Iris pigment epithelial cell (primary cell): ENCODE results near the gene DIPK1B.

Experiments
- DNase-seq: peaks from one replicate; pipeline ENCODE4 v3.0.0-alpha.2; 2011; ENCODE audit warnings: low read depth

Gene DIPK1B

DNA sequence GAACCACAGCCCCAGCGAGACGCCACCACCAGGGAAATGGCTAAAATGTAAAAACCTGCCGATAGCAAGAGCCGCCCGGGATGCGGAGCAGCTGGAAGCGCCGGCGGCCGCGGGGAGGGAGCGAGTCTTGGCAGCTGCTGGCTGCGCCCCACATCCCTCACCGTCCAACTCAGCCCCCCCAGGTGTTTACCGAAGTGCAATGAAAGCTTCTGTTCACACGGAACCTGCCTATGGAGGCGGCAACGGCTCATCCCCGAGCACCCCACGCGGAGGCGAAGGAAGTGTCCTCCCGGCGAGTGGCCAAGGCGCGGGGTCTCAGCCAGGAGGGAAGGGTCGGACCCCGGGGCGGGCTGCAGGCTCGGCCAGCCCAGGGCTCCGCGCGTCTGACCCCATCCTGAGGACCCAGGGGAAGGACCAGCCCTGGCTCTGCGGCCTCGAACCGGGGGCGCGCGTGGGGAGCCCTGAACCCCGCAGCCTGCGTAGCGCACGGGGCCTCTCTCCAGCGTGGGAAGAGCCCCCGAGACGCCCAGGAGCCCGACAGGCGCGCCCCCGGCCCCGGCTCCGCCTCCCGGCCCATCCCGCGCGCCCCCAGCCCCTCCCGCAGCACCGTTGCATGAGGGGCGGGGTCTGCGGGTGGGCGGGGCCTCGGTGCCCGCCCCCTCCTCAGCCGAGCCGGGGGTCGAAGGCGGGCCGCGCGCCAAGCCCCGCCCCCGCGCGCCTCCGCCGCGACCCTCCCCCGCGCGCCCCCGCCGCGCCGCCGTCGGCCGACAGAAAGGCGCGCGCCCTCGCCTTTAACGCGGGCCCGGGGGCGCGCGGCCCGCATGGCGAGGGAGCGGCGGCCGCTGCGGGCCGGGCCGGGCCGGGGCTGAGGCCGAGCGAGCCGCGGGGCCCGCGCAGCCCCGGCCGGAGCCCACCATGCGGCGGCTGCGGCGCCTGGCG, at the start of gene DIPK1B:
Gene DIPK1B, plus strand, starts transcription at position 822 of the 939 bp plus-strand sequence. Its CDS starts 94 bp downstream, at position 916.
- DNase-seq: no peak

DNA sequence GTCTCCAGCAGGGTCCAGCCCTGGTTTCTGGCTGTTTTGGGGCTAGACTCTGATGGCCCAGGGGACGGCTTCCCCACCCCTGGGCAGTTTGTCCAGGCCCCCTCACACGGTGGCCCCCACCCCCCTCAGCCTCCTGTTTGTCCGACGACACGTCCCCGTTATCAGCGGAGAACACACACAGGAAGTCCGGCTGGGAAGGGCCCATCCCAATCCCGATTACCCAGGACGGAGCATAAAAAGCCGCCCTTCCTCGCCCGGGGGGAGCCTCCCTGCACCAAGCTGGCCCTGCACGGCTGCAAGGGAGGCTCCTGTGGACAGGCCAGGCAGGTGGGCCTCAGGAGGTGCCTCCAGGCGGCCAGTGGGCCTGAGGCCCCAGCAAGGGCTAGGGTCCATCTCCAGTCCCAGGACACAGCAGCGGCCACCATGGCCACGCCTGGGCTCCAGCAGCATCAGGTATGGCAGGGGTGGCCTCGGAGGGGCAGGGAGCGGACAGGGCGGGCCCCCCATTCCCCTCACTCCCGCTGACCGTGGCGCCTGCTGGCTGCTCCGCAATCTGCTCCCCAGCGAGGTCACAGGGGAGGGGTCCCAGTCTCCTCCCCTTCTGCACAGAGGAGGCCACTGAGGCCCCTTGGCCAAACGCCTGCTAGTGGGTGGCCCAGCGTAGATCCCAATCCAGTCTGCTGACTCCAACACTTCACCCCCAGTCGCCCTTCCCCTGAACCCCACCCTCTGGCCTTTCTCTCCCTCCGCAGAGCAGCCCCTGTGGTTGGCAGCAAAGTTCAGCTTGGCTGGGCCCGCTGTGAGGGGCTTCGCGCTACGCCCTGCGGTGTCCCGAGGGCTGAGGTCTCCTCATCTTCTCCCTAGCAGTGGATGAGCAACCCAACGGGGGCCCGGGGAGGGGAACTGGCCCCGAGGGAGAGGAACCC, 49.5 kb upstream of the DIPK1B start, which contains the start of gene EGFL7:
Gene EGFL7, plus strand, starts transcription at position 261 of the 926 bp plus-strand sequence. CDS start 5,367 bp downstream, outside the sequence.
- DNase-seq: no peak

DNA sequence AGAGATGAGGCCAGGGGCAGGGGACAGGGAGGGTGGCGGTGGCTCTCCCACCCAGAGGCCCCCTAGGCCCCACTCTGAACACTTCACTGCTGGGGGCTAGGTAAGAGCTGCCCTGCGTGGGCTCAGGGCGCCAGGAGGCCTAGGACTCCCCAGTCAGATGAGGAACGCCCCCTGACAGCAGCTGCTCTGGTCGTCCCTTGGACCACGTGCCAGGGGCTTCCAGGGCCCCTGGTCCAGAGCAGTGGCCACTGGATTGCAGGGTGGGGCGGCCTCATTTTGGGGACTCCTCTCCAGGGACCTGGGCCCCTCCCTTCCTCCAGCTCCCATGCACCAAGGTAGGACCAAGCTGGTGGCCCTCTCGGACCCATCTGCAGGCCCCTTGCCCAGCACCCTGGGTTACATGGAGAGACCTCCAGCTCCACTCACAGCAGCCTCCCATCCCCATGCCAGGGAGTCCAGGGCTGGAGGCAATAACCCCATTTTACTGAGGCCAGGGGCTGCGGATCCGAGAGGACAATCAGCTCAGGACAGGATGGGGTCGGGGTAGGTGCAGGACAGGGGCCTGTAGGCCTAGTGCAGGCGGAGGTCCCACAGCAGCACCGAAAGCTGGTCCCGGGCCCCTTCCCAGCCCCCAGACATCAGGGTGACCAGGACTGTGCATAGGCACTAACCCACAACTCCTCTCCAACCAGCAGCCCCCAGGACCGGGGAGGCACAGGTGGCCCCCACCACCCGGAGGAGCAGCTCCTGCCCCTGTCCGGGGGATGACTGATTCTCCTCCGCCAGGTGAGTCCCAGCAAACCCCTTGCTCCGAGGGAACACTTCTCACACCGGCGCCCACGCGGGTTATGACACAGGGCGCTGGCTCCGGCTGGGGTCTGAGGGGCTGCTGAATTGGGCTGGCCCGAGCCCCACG, 48.1 kb upstream of the DIPK1B start:
- DNase-seq: no peak

DNA sequence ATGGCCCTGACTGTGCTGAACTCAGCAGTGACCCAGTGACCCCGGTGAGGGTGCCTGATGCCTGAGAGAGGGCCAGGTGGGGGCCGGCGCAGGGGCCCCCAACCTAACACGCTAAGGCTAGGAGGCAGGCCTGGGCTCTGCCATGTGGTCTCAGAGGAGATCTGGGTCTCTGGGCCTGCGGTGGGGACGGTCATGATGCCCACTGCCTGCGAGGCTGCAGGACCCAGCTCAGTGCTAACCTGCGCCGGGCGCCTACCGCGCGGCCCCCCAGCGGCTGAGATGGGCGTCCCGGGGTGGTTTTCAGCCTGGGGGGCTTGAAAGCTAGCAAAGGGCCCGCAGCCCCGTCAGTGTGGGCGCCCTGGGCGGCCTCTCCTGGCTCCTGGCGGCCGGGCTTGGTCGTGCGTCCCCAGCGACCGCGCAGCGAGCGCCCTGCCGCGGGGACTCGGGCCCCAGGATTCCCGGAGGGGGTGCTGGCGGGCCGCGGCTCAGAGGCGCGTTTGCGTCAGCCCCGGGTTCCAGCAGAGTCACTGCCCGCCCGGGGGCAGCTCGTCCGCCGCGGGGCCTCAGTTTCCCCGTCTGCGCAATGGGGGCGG, 47.2 kb upstream of the DIPK1B start:
- no peak for DNase-seq

DNA sequence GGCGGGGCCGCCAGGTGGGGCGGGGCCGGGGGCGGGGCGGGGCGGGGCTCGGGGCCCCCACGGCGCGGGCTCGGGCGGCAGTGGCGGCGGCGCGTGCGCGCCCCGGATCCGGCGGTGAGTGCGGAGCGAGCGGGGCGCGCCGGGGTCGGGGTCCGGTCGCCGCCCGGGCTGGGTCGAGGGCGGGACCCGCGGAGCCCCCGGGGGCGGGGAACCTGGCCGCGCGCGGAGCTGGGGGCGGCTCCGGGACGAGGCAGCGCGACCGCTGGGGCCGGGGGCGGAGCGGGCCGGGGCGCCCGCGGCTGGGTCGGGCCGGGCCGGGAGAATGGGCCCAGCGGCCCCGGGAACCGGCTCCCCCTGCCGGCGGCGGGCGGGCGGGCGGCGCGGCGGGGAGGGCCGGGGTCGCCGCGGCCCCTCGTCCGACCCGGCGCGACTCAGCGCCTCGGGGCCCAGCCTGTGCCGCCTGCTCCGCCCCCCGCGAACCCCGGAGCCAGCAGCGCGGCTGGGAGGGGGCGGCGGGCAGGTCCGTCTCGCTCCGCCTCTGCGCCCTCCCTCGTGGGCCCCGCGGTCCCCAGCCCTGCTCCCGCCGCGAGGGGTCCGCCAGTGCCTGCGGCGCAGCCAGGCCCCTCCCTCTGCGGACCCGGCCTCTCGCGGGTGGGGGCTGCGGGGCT, 46.5 kb upstream of the DIPK1B start:
- no peak for DNase-seq

DNA sequence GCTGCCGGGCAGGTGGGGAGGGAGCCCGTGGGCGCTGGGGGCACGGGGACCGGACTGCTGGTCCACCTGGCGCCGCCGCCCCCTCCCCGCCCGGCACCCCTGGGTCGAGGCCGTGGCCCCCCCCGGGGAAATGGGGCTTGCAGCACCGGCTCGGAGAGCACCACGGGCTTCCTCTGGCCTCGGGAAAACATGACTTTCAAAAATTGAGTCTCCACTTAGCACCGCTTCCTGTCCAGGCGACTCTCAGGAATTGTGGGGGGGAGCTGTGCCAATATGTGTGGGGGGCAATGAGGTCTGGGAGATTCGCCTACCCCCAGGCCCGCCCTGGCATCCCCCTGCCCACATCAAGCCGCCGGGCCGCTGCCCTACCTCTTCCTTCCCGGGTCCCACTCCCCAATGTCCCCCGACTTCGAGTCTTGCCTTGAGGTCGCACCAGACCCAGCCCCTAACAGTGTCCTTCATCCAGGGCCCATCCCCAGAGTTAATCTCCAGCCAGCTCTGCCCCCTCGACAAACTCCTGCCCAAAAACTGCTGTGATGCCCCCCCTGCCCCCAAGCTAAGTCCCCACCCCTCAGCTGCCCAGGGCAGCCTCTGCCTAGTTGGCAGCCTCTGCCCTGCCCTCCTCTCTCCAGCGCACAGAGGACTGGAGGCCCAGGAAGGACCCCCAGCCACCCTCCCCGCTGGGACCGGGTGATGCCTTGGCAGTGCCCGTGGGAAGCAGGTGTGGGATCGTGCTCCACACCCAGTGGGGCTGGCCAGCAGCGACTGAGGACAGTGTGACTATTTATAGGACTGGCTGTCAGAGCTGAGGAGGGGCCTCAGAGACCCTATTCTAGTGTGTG, 45.8 kb upstream of the DIPK1B start:
- DNase-seq: no peak

GRCh38 chr9:136667214-136667939, 45.0 kb upstream of the DIPK1B start:
- no peak for DNase-seq

- no peak for DNase-seq
Observed at GRCh38 chr9:136667940-136668760, 44.2 kb upstream of the DIPK1B start.

DNA sequence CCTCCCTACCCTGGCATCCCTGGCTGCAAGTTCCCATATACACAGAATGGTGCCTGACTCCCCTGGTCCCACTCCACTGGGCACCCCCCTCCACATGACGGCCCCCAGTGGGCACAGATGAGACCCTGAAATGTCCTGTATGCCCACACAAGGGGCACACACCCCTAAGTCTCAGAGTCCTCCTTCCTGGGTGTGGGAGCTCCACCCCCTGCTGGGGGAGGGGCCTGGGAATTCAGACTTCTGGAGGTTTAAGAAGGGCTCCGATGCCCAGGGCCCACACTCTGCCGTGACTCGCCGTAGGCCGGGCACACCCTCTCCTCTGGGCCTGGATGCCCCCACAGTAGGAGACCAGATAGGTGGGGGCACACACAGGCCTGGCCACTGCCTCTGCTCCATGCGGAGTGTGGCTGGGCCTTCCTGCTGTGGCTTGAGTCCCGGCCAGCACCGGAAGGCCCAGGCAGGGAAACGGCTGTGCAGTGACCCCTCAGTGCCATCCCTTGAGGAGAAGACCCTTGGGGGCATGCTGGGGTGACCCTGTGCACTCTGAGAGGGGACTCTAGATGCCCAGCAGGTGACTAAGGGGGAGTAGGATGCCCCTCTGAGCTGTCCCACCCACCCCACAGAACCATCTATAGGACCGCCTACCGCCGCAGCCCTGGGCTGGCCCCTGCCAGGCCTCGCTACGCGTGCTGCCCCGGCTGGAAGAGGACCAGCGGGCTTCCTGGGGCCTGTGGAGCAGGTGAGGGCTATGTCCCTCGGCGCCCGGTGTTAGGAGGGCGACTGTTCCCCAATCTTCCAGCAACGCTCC, 43.2 kb upstream of the DIPK1B start:
- no peak for DNase-seq

GRCh38 chr9:136669791-136670464, 42.4 kb upstream of the DIPK1B start:
- DNase-seq: no peak

GRCh38 chr9:136670576-136671253, 41.7 kb upstream of the DIPK1B start:
- DNase-seq: no peak

DNA sequence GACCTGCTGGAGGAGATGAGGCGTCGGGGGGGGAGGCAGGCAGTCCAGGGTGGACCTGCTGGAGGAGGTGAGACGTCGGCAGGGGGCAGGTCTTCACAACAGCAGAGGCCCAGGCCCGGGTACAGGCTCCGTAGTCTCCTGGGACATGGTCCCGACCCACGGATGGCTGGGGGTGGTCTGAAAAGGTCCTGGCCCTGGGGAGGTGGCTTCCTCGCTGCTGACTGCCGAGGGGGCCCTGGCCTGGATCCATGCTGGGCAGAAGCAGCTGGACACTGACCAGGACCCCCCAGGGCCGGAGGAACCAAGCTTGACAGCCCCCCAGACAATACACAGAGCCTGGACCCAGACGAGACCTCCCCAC, 41.1 kb upstream of the DIPK1B start:
- DNase-seq: no peak

- no peak for DNase-seq
Observed at GRCh38 chr9:136671646-136672430, 40.5 kb upstream of the DIPK1B start.

DNA sequence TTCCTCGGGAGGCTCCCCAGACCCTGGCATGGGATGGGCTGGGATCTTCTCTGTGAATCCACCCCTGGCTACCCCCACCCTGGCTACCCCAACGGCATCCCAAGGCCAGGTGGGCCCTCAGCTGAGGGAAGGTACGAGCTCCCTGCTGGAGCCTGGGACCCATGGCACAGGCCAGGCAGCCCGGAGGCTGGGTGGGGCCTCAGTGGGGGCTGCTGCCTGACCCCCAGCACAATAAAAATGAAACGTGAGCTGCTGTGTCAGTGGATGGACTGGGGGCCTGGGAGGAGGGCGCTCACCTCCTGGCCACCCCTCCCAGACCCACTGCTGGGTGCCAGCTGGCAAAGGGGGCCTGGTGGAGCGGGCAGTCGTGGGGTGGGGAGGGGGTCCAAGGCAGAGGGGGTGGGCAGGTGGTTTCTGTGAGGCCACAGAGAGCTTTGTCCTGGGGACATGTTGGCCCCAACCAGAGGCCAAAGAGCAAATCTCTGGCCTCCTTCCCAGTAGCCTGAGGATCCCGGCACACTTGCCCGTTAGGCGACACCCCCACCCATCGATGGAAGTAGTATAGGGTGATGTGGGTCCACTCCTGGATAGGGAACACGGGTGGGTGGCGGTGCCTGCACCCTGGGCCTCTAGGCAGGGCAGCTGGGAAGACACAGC, 39.8 kb upstream of the DIPK1B start:
- no peak for DNase-seq
